WTC11 (cell line): ENCODE results near the gene NTSR1.

Experiments
- CBFB ChIP-seq: sonication (generic); formaldehyde crosslinking; IDR thresholded peaks from 2 replicates; pipeline ENCODE4 v1.8.1; 2022; ENCODE audit warnings: mild to moderate bottlenecking, low read depth, missing genetic modification reagents
- CREM ChIP-seq: sonication (generic); formaldehyde crosslinking; IDR thresholded peaks from 2 replicates; pipeline ENCODE4 v1.8.1; 2022; ENCODE audit warnings: mild to moderate bottlenecking, missing genetic modification reagents, moderate library complexity
- TP53 ChIP-seq: sonication (generic); formaldehyde crosslinking; IDR thresholded peaks from 2 replicates; pipeline ENCODE4 v1.8.1; 2023; ENCODE audit warnings: mild to moderate bottlenecking, missing genetic modification reagents
- TF ChIP-seq, protein P1 (sequence below): fragments of 200-600 bp; IDR thresholded peaks from 2 replicates; pipeline ENCODE4 v1.8.0; 2022; ENCODE audit warnings: antibody characterized with exemption
- TF ChIP-seq, protein P2 (sequence below): sonication (generic); formaldehyde crosslinking; IDR thresholded peaks from 2 replicates; pipeline ENCODE4 v1.8.1; 2023; ENCODE audit warnings: mild to moderate bottlenecking, missing genetic modification reagents, moderate library complexity
- TF ChIP-seq, protein P3 (sequence below): sonication (generic); formaldehyde crosslinking; IDR thresholded peaks from 2 replicates; pipeline ENCODE4 v1.8.0; 2022; ENCODE audit warnings: mild to moderate bottlenecking, missing genetic modification reagents
- TF ChIP-seq, protein P4 (sequence below): sonication (generic); formaldehyde crosslinking; IDR thresholded peaks from 2 replicates; pipeline ENCODE4 v1.8.1; 2023; ENCODE audit warnings: mild to moderate bottlenecking, missing genetic modification reagents, moderate library complexity
- TF ChIP-seq, protein P5 (sequence below): sonication (generic); formaldehyde crosslinking; IDR thresholded peaks from 2 replicates; pipeline ENCODE4 v1.8.1; 2022; ENCODE audit warnings: mild to moderate bottlenecking, missing genetic modification reagents, moderate library complexity, borderline replicate concordance

DNA sequence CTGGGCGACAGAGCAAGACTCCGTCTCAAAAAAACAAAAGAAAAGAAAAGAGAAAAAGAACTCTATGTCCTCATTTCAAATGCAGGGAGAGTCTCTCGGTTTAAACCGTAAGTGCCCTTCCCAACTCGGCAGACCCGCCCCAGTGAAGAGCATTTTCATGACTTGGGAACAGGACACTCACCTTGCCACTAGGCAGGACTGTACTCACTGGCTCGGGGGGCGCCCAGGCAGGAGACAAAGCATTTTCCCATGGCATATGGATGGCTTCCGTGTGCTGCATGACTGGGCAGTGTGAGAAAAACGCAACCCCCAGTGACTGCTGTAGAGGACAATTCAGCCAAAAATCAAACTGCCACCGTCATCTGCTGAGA lies 64.0 kb downstream of the NTSR1 start:
- TF ChIP-seq, protein P1, sequence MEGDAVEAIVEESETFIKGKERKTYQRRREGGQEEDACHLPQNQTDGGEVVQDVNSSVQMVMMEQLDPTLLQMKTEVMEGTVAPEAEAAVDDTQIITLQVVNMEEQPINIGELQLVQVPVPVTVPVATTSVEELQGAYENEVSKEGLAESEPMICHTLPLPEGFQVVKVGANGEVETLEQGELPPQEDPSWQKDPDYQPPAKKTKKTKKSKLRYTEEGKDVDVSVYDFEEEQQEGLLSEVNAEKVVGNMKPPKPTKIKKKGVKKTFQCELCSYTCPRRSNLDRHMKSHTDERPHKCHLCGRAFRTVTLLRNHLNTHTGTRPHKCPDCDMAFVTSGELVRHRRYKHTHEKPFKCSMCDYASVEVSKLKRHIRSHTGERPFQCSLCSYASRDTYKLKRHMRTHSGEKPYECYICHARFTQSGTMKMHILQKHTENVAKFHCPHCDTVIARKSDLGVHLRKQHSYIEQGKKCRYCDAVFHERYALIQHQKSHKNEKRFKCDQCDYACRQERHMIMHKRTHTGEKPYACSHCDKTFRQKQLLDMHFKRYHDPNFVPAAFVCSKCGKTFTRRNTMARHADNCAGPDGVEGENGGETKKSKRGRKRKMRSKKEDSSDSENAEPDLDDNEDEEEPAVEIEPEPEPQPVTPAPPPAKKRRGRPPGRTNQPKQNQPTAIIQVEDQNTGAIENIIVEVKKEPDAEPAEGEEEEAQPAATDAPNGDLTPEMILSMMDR: no peak
- no peak for TF ChIP-seq CREM (CRISPR knock-in tag)
- no peak for TF ChIP-seq TP53 (CRISPR knock-in tag)
- TF ChIP-seq CBFB: no peak
- TF ChIP-seq, protein P2, sequence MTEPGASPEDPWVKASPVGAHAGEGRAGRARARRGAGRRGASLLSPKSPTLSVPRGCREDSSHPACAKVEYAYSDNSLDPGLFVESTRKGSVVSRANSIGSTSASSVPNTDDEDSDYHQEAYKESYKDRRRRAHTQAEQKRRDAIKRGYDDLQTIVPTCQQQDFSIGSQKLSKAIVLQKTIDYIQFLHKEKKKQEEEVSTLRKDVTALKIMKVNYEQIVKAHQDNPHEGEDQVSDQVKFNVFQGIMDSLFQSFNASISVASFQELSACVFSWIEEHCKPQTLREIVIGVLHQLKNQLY: no peak
- TF ChIP-seq, protein P3, sequence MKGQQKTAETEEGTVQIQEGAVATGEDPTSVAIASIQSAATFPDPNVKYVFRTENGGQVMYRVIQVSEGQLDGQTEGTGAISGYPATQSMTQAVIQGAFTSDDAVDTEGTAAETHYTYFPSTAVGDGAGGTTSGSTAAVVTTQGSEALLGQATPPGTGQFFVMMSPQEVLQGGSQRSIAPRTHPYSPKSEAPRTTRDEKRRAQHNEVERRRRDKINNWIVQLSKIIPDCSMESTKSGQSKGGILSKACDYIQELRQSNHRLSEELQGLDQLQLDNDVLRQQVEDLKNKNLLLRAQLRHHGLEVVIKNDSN (CRISPR knock-in tag): no peak
- TF ChIP-seq, protein P4, sequence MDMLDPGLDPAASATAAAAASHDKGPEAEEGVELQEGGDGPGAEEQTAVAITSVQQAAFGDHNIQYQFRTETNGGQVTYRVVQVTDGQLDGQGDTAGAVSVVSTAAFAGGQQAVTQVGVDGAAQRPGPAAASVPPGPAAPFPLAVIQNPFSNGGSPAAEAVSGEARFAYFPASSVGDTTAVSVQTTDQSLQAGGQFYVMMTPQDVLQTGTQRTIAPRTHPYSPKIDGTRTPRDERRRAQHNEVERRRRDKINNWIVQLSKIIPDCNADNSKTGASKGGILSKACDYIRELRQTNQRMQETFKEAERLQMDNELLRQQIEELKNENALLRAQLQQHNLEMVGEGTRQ (CRISPR knock-in tag): no peak
- TF ChIP-seq, protein P5, sequence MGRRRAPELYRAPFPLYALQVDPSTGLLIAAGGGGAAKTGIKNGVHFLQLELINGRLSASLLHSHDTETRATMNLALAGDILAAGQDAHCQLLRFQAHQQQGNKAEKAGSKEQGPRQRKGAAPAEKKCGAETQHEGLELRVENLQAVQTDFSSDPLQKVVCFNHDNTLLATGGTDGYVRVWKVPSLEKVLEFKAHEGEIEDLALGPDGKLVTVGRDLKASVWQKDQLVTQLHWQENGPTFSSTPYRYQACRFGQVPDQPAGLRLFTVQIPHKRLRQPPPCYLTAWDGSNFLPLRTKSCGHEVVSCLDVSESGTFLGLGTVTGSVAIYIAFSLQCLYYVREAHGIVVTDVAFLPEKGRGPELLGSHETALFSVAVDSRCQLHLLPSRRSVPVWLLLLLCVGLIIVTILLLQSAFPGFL (CRISPR knock-in tag): no peak
